ENCODE results near the gene WDR88. TPM values are rescaled to one million over a fixed set of nuclear protein-coding genes. Genes with fewer than 3 reads are reported as not detected.
"Not testable (repeated sequence)": the region's sequence is repeated elsewhere in the genome, so short reads cannot be mapped to it uniquely, and the experiment has no call there.

Gene WDR88
- total RNA-seq, 2 experiments from 2014 or later = 0.27 TPM; not detected in 1

DNA sequence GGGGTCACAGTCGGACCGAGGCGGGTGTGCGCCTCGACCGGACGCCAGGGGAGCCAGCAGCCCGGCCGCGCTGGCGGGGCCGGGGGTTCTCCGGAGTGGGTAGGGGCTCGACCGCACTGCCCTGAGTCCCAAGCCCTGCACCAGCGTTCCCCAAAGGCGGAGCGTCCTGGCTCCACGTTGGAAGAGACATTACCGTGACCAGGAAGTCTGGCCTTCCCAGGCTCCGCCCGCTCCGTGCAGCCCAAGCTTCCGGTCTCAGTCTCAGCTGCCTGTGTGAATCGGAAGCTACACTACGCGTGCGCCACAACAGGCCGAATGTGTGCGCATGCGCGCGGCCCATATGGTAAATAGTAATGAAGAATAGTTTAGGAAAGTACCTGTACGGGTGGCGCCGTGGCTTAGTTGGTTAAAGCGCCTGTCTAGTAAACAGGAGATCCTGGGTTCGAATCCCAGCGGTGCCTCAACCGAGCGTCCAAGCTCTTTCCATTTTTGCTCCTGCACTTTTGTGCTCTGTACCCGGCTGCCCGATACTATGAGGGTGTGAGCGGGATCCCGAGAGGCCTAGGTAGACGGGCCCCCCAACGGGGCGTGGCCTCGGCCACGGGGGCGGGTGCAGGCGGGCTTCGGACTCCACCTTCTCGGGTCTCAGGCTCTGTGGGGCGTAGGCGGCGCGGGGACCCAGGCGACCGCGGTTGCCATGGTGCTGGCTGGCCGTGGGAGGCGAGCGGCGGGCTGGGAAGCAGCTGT lies 44.9 kb downstream of the WDR88 start:
- DNase-seq = peak; percentile 95
- no peaks in the 10 kb centered on the region for H3K9me3 Mint-ChIP-seq
- H3K4me3 Mint-ChIP-seq = peak overlapping the region; percentile 91
- ChIA-PET POLR2A (interaction anchor here (0.6 to 1.9 kb wide), 4 partner anchors 13 to 42 kb away, joined by 3 to 12 read pairs (median 3); no protein-coding TSS in a partner anchor), CTCF (interaction anchor here (0.6 to 5.3 kb wide), 15 partner anchors 9 to 239 kb away, joined by 3 to 58 read pairs (median 5); no protein-coding TSS in a partner anchor)
- peaks cover 36% of the 10 kb centered on the region for H3K4me1 Mint-ChIP-seq
- peak overlapping the region; percentile 95 for H3K27ac Mint-ChIP-seq
- peaks cover 6% of the 10 kb centered on the region for H3K36me3 Mint-ChIP-seq (ENCODE audit: low read depth)
- H3K27me3 Mint-ChIP-seq = peaks cover 2% of the 10 kb centered on the region

DNA sequence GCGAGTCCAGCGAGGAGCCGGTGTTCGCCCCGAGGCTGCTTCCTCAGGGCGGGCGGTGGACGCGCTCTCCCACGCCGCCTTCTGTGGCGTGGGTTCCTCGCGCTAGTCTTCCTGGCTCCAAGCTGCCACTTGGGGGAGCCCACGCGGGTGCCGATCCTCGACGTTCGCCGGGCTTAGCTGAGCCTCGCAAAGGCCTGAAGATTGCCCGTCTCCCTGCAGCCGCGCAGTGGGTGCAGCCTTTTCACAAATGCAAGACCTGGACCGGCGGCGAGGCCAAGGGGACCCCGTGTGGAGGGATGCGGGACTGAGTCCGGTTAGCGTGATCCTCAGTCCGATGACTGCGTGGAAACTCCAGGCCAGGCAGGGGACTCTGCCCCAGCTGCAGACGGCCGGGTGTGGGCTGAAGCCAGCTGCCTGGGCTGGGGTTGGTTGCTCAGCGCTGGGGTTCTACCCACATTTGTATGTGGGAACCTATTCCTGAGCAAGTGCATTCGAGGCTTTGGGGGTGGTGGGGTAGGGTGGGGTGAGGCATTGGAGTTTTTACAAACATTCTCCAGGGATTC lies 45.6 kb downstream of the WDR88 start:
- Mint-ChIP-seq H3K9me3 (no peaks in the 10 kb centered on the region), H3K36me3 (ENCODE audit: low read depth) (peaks cover 4% of the 10 kb centered on the region), H3K27ac (peak overlapping the region; percentile 95), H3K4me3 (peak overlapping the region; percentile 91), H3K4me1 (peaks cover 34% of the 10 kb centered on the region), H3K27me3 (peaks cover 2% of the 10 kb centered on the region)
- ChIA-PET POLR2A (interaction anchor here (0.6 to 1.9 kb wide), 2 partner anchors 14 to 18 kb away, joined by 3 to 12 read pairs; no protein-coding TSS in a partner anchor), CTCF (interaction anchor here (0.8 to 5.3 kb wide), 13 partner anchors 9 to 230 kb away, joined by 3 to 58 read pairs (median 6); no protein-coding TSS in a partner anchor)
- DNase-seq = peak; percentile 77

DNA sequence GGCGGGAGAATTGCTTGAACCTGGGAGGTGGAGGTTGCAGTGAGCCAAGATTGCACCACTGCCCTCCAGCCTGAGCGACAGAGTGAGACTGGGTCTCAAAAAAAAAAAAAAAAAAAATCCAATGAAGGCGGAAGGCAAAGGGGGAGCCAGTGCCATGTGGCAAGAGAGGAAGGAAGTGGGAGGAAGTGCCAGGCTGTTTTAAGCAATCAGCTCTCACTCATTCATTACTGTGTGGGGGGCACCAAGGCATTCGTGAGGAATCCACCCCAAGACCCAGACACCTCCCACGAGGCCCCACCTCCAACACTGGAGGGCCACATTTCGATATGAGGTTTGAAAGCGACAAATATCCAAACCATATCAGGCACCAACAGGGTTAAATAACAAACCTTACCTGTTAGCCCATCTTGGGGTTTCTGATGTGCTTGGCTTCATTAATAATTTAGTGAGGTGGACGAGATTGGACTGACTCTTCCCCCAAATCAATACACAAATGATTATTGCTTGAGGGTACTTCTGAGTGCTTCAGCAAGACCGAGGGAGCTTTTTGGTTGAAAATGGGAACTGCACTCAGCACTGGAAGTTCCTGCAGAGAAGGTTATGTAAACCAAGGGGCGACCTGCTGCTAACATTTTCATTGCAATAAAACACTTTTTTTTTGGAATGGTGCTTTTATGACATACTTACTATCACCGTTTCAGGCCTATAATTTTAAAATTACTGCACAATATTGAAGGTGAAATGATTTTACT lies 54.7 kb downstream of the WDR88 start:
- peaks cover 17% of the 10 kb centered on the region for H3K27me3 Mint-ChIP-seq
- H3K27ac Mint-ChIP-seq = no peak overlapping the region
- no peaks in the 10 kb centered on the region for H3K36me3 Mint-ChIP-seq (ENCODE audit: low read depth)
- CTCF ChIA-PET = interaction anchor here (4.3 kb wide), 1 partner anchor 10 kb away, joined by 16 read pairs; no protein-coding TSS in a partner anchor
- H3K4me1 Mint-ChIP-seq = peaks cover 6% of the 10 kb centered on the region
- POLR2A ChIA-PET = no interaction called here
- no peak for DNase-seq
- no peaks in the 10 kb centered on the region for H3K9me3 Mint-ChIP-seq
- no peak overlapping the region for H3K4me3 Mint-ChIP-seq

DNA sequence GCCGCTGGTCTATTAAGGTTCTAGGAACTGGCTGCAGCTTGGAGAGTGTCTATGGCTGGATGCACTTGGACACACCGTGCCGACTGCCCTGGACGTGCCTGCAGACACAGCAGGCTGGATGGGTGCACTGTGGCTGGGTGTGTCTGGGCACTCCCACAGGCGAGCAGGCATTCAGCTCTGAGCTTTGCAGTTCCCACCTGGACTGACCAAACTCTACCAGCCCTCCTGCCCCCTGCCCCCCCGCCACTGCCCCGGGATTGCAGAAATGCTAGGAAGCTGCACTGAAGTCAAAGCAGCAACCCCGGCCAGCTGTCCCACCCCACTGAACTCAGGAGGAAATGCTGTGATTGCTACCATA lies 55.2 kb downstream of the WDR88 start:
- H3K4me3 Mint-ChIP-seq = no peak overlapping the region
- no peaks in the 10 kb centered on the region for H3K9me3 Mint-ChIP-seq
- H3K36me3 Mint-ChIP-seq (ENCODE audit: low read depth) = no peaks in the 10 kb centered on the region
- H3K27me3 Mint-ChIP-seq = peaks cover 22% of the 10 kb centered on the region
- CTCF ChIA-PET = interaction anchor here (4.3 kb wide), 1 partner anchor 10 kb away, joined by 16 read pairs; no protein-coding TSS in a partner anchor
- no peak for DNase-seq
- H3K4me1 Mint-ChIP-seq = peaks cover 6% of the 10 kb centered on the region
- no peak overlapping the region for H3K27ac Mint-ChIP-seq
- POLR2A ChIA-PET = no interaction called here

DNA sequence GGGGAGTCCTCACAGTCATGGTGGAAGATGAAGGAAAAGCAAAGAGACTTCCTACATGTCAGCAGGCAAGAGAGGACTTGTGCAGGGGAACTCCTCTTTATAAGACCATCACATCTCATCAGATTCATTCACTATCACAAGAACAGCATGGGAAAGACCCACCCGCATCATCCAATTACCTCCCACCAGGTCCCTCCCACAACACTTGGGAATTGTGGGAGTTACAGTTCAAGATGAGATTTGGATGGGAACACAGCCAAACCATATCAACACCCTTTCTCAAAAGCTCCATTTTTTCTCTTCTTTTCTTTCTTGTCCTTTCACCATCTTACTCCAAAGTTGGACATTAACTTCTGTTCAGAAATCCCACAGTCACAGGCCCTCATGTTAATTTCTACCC lies 57.5 kb downstream of the WDR88 start:
- CTCF ChIA-PET = no interaction called here

DNA sequence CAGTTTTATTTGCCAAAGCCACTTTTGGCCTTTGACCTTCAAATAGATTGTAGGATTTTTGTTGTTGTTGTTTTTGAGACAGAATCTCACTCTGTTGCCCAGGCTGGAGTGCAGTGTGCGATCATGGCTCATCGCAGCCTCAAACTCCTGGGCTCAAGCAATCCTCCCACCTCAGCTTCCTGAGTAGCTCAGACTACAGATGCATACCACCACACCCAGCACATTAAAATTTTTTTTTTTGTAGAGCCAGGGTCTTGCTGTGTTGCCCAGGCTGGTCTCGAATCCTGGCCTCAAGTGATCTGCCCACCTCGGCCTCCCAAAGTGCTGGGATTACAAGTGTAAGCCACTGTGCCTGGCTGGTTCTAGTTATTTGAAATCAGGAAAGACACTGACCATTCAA lies 59.2 kb downstream of the WDR88 start:
- H3K4me3 Mint-ChIP-seq; DNase-seq; H3K36me3 Mint-ChIP-seq (ENCODE audit: low read depth); CTCF ChIA-PET; H3K4me1 Mint-ChIP-seq; H3K9me3 Mint-ChIP-seq; H3K27ac Mint-ChIP-seq; POLR2A ChIA-PET: not testable (repeated sequence)
- peaks cover 42% of the 10 kb centered on the region for H3K27me3 Mint-ChIP-seq

More for the DNA sequence above, 57.5 kb downstream of the WDR88 start:
- no peaks in the 10 kb centered on the region for H3K9me3 Mint-ChIP-seq
- no peak overlapping the region for H3K4me3 Mint-ChIP-seq
- no peak overlapping the region for H3K27ac Mint-ChIP-seq
- H3K4me1 Mint-ChIP-seq = peaks cover 6% of the 10 kb centered on the region
- POLR2A ChIA-PET = no interaction called here
- no peak for DNase-seq
- H3K27me3 Mint-ChIP-seq = peaks cover 39% of the 10 kb centered on the region
- H3K36me3 Mint-ChIP-seq (ENCODE audit: low read depth) = no peaks in the 10 kb centered on the region

DNA sequence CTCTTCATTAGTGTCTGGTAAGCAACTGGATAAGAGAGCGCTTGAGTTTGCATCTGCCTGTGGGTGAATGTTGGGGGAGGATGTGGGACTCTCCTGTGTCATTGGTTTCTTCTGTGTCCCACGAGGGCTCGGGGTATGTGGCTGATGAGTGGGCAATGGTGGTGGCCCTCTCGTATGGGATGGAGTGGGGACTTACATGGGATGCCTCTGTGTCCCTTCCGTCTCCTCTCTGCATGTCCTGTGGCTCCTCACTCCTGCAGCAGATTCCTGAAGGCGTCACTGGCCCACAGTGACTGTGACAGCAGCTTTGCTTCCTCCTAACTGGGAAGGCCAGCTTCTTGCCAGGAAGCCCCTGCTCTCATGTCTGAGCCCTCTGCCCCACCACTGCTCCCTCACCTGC lies 59.6 kb downstream of the WDR88 start:
- H3K4me1 Mint-ChIP-seq = peaks cover under 1% of the 10 kb centered on the region
- POLR2A ChIA-PET = no interaction called here
- H3K4me3 Mint-ChIP-seq = no peak overlapping the region
- H3K27ac Mint-ChIP-seq = no peak overlapping the region
- peaks cover 42% of the 10 kb centered on the region for H3K27me3 Mint-ChIP-seq
- no peaks in the 10 kb centered on the region for H3K9me3 Mint-ChIP-seq
- CTCF ChIA-PET = no interaction called here
- DNase-seq = no peak
- no peaks in the 10 kb centered on the region for H3K36me3 Mint-ChIP-seq (ENCODE audit: low read depth)

DNA sequence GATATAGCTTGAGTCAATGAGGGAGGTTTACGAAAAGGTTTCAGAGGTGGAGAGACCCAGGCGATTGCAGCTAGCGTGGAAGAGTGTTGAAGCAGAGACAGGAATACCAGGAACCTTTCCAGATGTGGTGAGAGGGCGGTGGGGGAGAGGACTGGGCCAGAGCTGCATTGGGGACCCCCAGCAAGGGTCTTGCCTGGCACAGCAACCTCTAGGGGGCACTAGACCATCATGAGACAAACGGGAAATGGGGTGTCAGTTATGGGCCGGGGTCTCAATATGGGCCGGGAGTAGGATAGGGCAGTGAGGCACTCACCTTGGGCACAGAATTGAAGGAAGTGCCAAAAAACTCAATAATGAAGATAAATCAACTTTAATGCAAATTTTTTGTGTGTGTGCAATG lies 60.1 kb downstream of the WDR88 start:
- Mint-ChIP-seq H3K36me3 (ENCODE audit: low read depth) (no peaks in the 10 kb centered on the region), H3K9me3 (no peaks in the 10 kb centered on the region), H3K4me1 (no peaks in the 10 kb centered on the region), H3K27ac (no peak overlapping the region), H3K27me3 (peaks cover 43% of the 10 kb centered on the region), H3K4me3 (no peak overlapping the region)
- no peak for DNase-seq
- ChIA-PET POLR2A (interaction anchor here (0.6 kb wide), 1 partner anchor 16 kb away, joined by 3 read pairs; no protein-coding TSS in a partner anchor), CTCF (no interaction called here)

DNA sequence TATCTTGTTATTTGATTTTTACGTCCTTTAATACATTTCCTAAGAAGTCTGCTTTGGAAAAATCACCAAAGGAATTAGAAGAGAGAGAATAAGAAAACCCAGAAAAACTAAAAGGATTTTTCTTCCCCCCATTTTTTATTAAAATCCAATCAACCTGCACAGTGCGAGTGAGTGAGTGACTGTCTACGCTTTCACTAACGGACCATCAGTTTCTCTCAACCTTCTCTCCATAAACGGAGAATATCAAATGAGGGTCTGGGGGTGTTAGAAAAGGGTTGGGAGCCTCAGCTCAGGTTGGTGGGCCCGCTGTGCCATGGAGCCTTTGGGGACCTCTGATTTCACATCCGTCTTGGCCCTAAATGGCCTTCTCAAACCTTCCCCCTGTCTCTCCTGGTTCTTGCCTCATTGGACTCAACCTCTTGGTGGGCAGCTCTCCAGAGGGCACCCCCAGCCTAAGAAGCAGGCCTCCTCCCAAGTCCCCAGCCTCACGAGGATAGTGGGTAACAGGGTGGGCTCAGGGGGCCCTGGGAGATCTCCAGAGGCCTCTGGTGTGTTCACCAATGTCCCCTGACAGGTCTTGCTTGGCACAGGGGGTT lies 61.5 kb downstream of the WDR88 start:
- no peak for DNase-seq
- Mint-ChIP-seq H3K27ac (no peak overlapping the region), H3K4me3 (peak overlapping the region; percentile 40), H3K4me1 (no peaks in the 10 kb centered on the region), H3K36me3 (ENCODE audit: low read depth) (no peaks in the 10 kb centered on the region), H3K27me3 (peaks cover 43% of the 10 kb centered on the region), H3K9me3 (no peaks in the 10 kb centered on the region)
- CTCF ChIA-PET = no interaction called here
- POLR2A ChIA-PET = no interaction called here

DNA sequence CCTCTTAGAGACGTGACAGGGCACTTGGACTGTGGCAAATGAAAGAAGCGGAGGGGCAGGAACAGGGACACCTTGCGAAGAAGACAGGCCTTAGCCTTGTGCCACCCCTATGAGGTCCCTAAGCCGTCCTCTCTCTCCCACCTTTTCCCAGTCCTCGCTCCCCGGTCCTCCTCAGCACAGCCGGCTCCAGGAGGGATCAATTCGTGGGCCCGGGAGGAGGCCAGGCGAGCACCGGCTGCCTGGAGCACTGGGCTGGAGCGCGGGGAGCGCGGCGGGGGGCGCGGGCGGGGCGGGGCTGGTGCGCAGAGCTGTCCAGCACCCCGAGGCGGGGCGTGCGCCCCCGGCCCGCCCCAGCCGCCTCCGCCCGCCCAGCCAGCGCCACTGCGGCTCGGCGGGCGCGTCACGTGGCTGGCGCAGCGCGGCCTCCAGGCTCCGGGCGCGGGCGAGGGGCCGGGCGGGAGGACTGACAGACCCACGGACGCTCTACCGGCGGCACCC lies 62.0 kb downstream of the WDR88 start, which contains the start of gene LRP3:
Gene LRP3 (plus strand): TSS at position 466 of the 498 bp plus-strand sequence. CDS start 456 bp downstream, outside the sequence.
- Mint-ChIP-seq H3K4me1 (no peaks in the 10 kb centered on the region), H3K9me3 (no peaks in the 10 kb centered on the region), H3K4me3 (peak within 1 kb of the TSS; percentile 40), H3K36me3 (ENCODE audit: low read depth) (no peaks in the 10 kb centered on the region), H3K27me3 (peaks cover 43% of the 10 kb centered on the region), H3K27ac (no peak within 1 kb of the TSS)
- CTCF ChIA-PET = no interaction called here
- DNase-seq = no peak
- POLR2A ChIA-PET = no interaction called here

DNA sequence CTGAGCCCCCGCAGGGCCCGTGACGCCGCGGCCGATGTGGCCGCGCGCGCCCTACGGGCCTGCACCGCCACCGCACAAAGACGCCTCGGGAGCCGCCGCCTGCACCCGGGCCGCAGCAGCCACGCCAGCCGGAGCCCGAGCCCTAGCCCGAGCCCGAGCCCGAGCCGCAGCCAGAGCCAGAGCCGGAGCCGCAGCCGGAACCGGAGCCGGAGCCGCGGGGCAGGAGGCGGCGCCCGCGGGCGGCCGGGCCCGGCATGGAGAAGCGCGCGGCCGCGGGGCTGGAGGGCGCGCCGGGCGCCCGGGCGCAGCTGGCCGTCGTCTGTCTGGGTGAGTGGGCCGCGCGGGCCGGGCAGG lies 62.6 kb downstream of the WDR88 start:
- no peak overlapping the region for H3K4me3 Mint-ChIP-seq
- no peak for DNase-seq
- POLR2A ChIA-PET = no interaction called here
- H3K27me3 Mint-ChIP-seq = peaks cover 38% of the 10 kb centered on the region
- no peaks in the 10 kb centered on the region for H3K9me3 Mint-ChIP-seq
- no peaks in the 10 kb centered on the region for H3K36me3 Mint-ChIP-seq (ENCODE audit: low read depth)
- CTCF ChIA-PET = no interaction called here
- no peak overlapping the region for H3K27ac Mint-ChIP-seq
- no peaks in the 10 kb centered on the region for H3K4me1 Mint-ChIP-seq

DNA sequence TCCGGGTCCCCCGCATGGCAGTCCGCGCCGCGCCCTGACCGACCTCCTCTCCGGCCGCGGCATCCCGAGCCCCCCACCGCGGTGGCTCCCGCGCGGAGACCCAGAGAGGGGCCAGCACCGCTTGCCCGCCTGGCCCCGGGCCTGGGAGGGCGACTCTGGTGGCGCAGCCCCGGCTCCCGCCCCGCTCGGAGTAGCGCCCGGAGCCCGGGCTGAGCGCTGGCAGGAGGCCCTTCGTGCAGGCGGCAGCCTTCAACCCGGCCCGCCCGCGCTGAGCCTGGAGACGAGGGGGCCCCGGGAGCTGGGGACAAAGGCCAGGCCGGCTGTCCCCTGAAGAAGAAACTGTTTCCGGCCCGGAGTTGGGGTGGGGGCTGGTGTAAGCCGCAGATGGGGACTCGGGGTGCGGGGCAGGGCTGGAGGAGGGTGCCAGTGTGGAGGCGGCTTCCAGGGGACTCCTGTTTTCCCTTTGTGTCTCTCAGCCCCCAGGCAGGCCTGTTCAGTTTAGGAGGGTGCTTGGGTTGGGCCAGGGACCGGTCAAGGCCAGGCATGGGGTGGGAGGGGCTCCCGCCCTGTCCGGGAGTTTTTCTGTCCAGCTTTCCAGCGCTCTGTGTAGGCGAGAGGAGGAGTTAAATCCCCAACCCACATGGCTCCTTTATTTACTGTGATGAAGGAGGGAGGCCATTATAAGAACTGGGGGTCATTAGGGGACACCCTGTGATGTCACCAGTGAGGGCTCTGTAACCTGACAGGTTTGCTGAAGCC lies 63.2 kb downstream of the WDR88 start:
- ChIA-PET POLR2A (no interaction called here), CTCF (no interaction called here)
- no peaks in the 10 kb centered on the region for H3K9me3 Mint-ChIP-seq
- H3K4me3 Mint-ChIP-seq = no peak overlapping the region
- no peaks in the 10 kb centered on the region for H3K36me3 Mint-ChIP-seq (ENCODE audit: low read depth)
- no peak for DNase-seq
- no peak overlapping the region for H3K27ac Mint-ChIP-seq
- no peaks in the 10 kb centered on the region for H3K4me1 Mint-ChIP-seq
- H3K27me3 Mint-ChIP-seq = peaks cover 36% of the 10 kb centered on the region

All from activated CD4-positive, alpha-beta T cell treated with anti-CD3 and anti-CD28 coated beads, Interleukin-2, amount 10 ng/mL, durations not matched to agents 7 days and 5 days (primary cell).